ENCODE data around the gene RPL3.

DNA sequence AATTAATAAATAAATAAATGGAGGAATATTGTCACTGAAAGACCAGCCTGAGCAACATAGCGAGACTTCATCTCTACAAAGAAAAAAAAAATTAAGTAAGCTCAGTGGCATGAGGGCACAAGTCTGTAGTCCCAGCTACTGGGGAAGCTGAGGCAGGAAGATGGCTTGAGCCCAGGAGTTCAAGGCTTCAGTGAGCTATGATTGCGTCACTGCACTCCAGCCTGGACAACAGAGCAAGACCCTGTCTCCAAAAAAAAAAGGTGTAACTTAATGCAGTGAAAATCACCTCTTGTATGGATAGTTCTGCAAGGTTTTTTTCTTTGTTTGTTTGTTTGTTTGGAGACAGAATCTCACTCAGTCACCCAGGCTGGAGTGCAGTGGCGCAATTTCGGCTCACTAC is 25.8 kb upstream of the RPL3 start:
- TF ChIP-seq, protein P1, sequence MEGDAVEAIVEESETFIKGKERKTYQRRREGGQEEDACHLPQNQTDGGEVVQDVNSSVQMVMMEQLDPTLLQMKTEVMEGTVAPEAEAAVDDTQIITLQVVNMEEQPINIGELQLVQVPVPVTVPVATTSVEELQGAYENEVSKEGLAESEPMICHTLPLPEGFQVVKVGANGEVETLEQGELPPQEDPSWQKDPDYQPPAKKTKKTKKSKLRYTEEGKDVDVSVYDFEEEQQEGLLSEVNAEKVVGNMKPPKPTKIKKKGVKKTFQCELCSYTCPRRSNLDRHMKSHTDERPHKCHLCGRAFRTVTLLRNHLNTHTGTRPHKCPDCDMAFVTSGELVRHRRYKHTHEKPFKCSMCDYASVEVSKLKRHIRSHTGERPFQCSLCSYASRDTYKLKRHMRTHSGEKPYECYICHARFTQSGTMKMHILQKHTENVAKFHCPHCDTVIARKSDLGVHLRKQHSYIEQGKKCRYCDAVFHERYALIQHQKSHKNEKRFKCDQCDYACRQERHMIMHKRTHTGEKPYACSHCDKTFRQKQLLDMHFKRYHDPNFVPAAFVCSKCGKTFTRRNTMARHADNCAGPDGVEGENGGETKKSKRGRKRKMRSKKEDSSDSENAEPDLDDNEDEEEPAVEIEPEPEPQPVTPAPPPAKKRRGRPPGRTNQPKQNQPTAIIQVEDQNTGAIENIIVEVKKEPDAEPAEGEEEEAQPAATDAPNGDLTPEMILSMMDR (IDR thresholded peaks at IDR 0.05; ENCODE audit: low read length) = no peak
- no peak for TF ChIP-seq EZH2 (IDR thresholded peaks at IDR 0.05; ENCODE audit: borderline replicate concordance, low read length)

All from OCI-LY1 (cell line).